Measurements from ENCODE around the gene MKKS.

The MKKS gene

DNA sequence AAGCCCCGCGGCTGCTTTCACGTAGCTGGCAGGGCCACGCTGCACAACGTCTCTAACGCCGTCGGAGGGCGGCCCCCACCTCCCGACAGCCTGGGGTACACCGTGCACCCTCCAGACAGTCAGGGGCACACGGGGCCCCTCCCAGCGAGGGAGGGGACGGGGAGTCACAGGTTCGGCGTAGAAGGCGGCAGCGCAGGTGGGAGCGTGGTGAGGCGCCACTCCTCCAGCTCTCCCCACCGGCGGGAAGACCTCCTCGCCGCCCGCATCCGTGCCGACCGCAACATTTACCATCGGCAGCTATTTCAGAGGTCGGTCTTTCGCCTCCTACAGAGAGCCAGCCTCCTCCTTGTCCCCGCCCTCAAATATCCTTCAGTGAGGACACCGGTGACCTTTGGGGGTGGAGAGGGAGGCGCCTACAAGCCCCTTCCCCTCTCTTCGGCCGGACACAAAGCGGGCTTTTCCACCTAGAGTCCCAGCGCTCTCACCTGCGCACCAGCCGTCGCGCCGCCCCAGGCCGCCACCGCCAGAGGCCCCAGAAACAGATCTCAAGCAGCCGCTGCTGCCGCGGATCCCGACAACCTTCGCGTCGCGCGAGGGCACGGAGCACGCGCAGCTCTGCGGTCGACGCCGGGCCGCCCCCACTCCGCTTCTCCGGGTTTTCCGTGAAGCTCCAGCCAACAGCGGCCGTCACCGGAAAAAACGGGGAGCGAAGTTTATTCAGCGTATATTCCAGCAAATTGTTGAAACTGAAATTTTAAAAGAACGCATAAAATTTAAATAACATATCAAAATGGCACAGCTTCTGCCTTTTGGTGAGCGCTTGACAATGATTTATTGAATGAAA lies at the start of gene MKKS:
MKKS (minus strand) TSS at position 600 of the 844 bp plus-strand sequence. CDS start 20,708 bp downstream, outside the sequence.
- DNase-seq (ENCODE audit: low read depth) = peak; percentile 71

- no peak for DNase-seq (ENCODE audit: low read depth)
These were observed 49.7 kb upstream of the MKKS start for GRCh38 chr20:10483691-10484090.

DNA sequence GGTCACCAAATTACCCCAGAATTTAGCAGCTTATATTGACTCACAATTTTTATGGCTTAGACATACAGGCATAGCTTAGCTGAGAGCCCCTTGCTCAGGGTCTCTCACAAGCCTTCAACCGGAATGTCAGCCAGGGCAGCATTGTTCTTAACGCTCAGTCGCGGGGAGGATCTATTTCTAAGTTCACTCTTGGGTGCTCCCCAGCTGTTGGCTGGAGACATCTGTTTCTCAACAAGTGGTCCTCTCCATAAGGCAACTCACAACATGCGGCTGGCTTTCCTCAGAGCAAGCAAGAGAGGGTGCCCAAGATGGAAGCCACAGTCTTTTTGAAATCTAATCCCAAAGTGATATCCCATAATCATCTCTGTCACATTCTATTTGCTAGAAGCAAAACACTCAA lies 47.7 kb upstream of the MKKS start:
- DNase-seq (ENCODE audit: low read depth) = no peak

GRCh38 chr20:10478930-10479329 lies 44.9 kb upstream of the MKKS start:
- DNase-seq (ENCODE audit: low read depth) = no peak

- no peak for DNase-seq (ENCODE audit: low read depth)
These were observed 44.2 kb upstream of the MKKS start for GRCh38 chr20:10478205-10478604.

DNA sequence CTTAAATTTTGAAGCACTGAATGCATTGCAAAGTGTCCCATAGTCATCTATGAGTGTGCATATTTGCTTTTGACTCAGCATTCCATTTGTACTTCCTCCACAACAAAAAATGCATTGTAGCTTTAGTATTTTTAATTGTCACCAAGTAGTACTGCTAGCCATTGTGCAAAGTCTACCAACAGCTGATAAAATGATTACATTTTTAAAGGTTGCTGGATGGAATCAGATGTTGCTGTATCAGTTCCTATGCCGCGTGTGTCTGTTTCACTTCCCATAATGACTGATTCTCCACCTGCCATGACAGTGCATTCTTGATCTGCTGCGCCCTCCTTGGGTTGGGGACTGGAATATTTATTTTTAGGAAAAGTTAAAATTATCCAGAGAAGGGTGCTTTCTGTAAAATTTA lies 42.3 kb upstream of the MKKS start:
- no peak for DNase-seq (ENCODE audit: low read depth)

GRCh38 chr20:10475225-10475624 lies 41.2 kb upstream of the MKKS start:
- DNase-seq (ENCODE audit: low read depth) = no peak

GRCh38 chr20:10474606-10475184 lies 40.7 kb upstream of the MKKS start:
- no peak for DNase-seq (ENCODE audit: low read depth)

GRCh38 chr20:10472871-10473270 lies 38.8 kb upstream of the MKKS start:
- no peak for DNase-seq (ENCODE audit: low read depth)

DNA sequence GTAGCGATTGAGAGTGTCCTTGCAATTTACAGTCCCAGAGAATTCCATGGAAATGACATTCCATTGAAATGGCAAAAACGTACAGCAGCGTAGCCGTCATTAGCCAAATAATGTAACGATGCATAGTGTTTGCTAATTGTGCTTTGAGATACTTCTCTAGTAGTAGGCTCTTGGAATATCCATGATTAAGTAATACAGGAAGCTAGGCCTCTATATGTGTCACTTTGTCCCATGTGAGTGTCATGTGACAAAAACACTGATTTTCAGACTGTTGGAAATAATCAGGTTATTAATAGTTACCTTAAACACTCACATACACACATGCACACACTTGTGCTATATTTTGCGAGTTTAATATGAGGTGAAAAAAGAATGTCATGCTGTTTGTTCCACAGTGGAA lies 36.3 kb upstream of the MKKS start:
- DNase-seq (ENCODE audit: low read depth) = no peak

GRCh38 chr20:10469599-10469998 lies 35.6 kb upstream of the MKKS start:
- no peak for DNase-seq (ENCODE audit: low read depth)

DNA sequence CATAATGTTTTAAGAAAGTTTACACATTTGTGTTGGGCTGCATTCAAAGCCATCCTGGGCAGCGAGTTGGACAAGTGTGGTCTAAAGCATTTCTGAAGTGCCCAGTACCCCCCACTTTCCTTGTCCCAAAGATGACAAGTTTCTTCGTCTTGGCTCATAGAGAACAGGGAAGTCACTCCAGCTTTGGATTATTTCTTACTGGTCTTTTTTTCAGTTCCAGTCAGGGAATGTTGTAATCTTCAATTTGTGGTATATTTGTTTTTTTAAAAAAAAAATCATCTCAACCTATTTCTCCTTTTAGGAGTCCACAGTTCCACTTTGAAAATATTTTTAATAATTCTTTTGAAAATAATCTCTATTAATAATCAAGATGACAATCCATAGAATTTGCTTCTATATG lies 35.0 kb upstream of the MKKS start:
- DNase-seq (ENCODE audit: low read depth) = no peak

GRCh38 chr20:10468340-10468845 lies 34.4 kb upstream of the MKKS start:
- no peak for DNase-seq (ENCODE audit: low read depth)

DNA sequence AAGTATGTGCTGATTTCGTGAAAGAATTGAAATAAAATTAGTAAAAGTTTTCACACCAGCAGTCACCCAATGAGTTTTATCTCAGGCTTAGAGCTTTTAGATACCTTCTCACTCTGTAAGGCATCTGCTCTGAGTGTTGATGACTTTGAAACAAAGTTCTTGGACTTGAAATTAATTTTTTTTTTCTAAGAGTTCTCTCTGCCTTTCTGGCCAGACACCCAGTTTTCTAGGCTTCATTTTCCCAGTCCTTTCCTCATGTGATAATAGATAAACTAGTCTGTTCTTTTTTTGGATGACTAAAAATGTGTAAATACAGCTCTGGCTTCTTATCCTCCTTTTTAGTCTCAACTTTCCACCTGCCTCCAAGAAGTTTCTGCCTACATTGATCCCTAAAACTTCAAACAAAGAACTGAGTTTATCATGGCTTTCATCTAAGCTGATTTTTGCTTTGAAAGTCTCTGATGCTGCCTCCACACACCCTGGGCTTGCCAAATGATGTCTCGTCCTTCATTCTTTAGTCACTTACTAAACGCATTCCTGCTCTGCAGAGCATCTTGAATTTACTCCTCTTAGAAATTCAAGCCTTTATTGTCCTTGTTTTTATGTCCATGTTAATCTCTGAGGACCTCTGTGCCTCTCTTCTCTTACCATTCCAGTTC lies 33.8 kb upstream of the MKKS start:
- DNase-seq (ENCODE audit: low read depth) = no peak

DNA sequence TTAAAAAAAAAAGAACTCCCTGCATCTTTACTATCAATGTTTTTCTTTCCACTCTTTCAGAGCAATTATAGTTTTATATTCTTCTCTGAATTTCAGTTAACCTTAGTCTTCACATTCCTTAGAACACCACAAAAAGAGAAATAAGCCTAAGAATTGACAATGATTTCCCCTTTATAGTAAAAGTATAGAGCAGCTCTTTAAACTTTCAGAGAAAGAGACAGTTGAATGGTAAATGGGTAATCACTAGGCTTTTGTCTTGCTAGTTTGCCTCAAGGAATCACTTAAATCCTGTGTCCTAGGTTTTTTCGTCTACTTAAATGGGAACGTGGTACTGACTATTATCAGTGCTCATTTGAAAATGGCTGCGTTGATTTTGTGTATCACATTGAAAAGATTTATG lies 32.8 kb upstream of the MKKS start:
- no peak for DNase-seq (ENCODE audit: low read depth)

DNA sequence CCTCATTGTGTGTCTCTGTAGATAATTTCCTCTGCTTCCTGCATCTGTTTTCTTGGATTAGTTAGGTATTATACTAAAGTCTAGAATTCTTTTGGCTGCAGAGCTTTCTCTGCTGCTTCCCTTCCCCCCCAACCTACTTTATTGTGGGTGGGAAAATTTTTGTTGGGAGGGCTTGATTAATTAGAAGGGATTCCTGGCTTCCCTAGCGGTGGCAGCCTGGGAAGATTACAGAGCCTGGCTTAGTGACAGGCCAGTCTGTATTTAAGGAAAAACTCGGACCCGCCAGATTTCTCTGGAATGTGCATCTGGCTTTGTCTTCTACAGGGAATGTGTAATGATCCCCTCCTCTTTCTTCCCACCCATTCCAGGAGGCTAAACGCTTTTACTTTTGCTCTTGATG lies 32.3 kb upstream of the MKKS start:
- DNase-seq (ENCODE audit: low read depth) = no peak

GRCh38 chr20:10465135-10465534 lies 31.1 kb upstream of the MKKS start:
- no peak for DNase-seq (ENCODE audit: low read depth)

DNA sequence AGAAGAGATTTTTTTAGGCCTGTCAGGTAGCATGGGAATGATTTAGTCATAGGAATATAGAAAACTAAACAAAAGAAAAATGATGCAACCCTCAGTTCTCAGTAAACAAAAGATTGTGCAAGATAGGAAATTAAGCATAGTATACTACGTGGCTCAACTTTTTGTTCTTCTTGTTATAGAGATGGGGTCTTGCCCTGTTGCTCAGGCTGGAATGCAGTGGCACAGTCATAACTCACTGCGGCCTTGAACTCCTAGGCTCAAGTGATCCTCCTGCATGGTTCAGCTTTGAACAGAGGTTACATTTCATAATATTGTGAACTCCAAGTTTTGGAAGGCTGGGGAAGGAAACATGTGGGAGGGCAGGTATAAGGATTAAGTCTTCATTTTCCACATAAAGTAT lies 29.6 kb upstream of the MKKS start:
- no peak for DNase-seq (ENCODE audit: low read depth)

- no peak for DNase-seq (ENCODE audit: low read depth)
These were observed 28.5 kb upstream of the MKKS start for GRCh38 chr20:10462516-10462915.

GRCh38 chr20:10461495-10461894 lies 27.5 kb upstream of the MKKS start:
- no peak for DNase-seq (ENCODE audit: low read depth)

DNA sequence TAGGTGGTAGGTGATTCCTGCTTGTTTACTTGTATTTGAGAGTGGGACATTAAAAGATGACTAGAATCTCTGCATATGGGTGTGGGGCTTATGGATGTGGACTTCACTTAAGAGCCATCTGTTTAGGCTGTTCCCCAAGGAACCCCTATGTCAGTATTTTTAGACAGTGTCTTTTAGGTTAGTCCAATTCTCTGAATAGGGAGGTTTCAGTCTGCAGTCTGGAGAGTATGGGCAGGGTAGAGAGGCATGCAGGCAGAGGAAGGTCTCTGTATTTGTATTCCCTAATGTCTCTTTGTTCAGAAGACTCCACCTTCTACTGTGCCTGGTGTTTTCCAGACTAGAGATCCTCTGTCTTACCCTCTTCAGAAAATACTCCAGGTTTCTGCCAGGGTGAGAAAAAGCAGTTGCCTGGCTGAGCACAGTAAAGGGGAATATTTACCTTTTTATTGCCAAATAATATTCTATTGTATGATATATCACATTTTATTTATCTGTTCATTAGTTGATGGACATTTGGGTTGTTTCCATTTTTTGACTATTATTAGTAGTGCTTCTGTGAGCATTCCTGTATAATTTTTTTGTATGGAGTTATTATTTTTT lies 20.2 kb upstream of the MKKS start:
- DNase-seq (ENCODE audit: low read depth) = no peak

DNA sequence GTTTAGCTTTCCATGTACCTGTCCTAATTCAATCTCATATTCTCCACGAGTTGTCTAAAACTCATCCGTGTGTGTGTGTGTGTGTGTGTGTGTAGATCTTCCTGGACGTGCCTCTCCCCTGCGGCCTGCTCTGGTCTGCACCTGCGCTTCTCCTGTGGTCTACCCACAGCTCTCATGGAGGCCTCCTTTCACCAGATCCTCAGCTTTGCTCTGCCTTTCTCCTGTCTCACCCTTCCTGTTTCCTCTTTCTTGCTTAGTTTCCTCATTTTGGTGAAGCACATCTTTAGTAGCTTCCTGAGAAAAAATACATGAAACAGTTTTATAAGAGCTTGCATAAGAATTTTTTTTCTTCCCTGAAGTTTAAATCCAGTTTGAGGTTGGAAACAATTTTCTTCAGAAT lies 19.2 kb upstream of the MKKS start:
- DNase-seq (ENCODE audit: low read depth) = no peak

DNA sequence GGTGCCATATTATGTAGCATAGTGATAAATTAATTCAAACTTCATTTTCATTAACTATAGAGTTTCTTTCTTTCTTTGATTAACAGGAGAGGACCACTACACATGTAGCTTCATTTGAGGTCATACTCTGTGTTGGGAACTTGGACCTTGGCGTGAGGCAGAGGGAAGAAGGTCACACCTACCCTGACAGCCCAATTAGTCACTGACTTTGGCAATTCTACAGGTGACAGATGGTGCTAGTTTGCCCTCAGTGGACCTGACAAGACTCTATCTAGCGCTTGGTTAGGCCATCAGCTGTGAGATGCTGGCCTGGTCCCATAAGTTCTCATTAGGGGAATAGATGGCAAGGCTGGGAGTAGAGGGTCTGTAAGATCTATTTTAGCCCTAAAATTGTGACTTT lies 15.2 kb upstream of the MKKS start:
- no peak for DNase-seq (ENCODE audit: low read depth)
